ENCODE results near the gene MUSTN1. TPM values are rescaled to one million over a fixed set of nuclear protein-coding genes. Genes with fewer than 3 reads are reported as not detected.

MUSTN1 gene
- polyA plus RNA-seq, 3 donors, result 0.22 to 0.45 TPM; not detected in 1

DNA sequence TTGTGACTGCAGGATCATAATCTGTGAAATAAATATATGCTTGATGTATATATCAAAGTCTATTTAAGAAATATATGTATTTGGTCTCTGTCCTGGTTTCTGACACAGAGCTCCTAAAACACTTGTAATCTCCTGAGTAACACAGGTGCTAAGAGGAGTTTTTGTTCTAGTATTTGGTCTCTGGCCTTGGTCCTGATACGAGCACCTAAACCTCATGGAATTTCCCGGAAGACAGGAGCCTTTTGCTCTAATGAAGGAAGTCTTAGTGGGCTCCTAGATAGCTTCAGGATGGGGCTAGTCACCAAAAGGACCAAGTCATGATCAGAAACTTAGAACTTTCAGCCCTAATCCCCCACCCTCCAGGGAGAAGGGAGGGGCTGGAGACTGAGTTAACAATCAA lies 19.2 kb upstream of the MUSTN1 start:
- DNase-seq (ENCODE audit: low read depth in 3 of 3, low spot score in 2 of 3), result no peak

DNA sequence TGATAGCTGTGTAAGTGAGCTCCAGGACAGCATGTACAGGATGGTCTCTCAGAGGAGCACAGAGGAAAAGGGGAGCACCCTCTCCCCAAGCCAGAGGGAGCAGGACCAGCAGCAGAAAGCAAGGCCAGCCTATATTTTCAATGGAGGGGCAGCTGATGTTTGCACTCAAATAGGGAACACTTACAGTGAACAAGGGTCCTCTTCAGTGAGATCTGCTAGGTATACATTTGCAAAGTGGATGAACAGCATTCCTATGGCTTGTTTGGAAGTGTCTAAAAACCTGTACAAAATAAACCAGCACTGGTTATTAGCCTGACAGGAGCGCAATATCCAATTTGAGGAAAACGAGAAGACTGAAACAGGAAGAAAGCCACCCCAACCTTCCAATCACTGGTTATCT lies 17.6 kb upstream of the MUSTN1 start:
- DNase-seq (ENCODE audit: low read depth in 3 of 3, low spot score in 2 of 3), result no peak

DNA sequence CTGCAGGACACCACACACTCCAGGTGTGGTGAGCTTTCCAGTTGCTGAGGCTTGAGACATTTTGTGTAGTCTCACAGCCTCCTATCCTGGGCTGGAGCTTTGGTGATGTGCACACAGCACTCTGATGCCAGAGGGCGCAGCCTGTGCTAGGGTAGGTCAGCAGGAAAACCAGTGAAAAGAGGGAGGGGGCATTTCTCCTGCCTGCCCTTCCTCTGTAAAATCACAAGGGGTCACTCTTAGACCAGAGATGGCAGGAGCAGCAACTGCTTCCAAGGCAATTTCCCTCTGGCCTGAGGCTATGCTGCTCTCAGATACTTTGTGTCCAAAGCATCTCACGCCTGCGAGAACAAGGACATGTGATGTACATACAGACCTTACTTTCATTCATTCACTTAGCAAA lies 16.5 kb upstream of the MUSTN1 start:
- no peak for DNase-seq (ENCODE audit: low read depth in 3 of 3, low spot score in 2 of 3)

DNA sequence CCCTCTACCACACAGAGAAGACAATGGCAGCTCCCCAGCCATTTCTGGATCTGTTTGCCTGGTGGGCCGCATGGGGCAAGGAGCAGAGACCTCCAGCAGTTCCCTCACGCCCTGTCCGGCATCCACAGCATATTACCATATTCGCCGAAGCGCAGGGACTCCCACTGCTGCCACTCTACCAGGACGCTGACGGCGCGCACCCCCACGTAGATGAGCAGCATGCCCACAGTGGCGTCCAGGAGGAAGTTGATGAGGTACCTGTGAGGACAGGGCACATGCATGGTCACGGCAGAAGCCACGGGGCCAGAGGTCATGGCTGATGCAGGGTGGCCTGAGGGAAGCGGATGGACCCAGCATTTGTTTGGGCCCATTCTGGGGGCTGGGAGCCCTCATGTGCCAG lies 14.8 kb upstream of the MUSTN1 start:
- no peak for DNase-seq (ENCODE audit: low read depth in 3 of 3, low spot score in 2 of 3)

DNA sequence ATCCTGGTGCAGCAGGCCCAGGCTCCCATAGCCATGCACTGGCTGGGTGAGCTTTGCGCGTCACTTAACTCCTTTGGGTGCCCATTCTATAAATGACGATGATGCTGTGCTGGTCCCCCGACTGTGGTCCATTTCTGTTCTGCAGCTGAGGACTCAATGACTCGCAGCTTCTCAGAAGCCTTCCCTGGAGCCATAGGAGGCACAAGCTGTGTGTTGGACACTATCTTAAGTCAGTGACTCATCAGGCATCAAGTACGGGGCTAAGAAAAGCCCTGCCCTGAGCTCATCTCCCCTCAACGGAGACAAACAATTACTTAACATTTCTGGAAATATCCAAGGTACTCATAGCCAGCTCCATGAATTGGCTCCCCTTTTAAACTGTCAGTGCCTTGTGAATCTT lies 13.8 kb upstream of the MUSTN1 start:
- no peak for DNase-seq (ENCODE audit: low read depth in 3 of 3, low spot score in 2 of 3)

DNA sequence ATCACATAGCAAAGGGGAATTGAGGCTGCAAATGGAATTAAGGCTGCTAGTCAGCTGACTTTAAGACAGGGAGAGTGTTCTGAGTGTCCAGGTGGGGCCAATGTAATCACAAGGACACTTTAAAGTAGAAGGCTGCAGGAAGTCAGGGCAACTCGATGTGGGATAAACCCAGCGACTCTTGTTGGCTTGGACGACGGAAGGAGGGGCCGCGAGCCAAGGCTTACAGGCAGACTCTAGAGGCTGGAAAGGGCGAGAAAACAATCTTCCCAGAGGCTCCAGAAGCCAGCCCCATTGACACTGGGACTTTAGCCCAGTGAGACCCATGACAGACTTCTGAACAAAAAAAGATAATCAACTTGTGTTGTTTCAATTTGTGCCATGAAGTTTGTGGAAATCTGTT lies 12.9 kb upstream of the MUSTN1 start:
- DNase-seq (ENCODE audit: low read depth in 3 of 3, low spot score in 2 of 3), result no peak

DNA sequence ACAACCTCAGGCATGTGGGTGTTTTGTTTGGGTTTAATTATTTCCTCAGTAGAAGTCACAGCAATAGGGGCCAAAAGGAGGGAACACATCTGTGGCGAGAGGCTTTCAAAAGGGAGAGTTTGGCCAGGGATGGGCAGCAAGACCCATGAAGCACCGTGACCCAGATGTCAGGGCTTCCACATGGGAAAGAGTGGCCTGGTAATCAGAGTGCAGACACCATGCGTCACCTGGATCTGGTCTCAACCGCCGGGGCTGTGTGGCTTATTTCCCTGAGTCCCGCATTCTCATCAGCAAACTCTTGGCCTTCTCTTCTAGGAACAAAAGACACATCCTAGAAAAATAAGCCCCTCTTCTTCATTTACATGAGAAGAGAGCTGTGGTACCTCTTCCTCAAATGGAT lies 12.4 kb upstream of the MUSTN1 start:
- DNase-seq (ENCODE audit: low read depth in 3 of 3, low spot score in 2 of 3), result no peak

DNA sequence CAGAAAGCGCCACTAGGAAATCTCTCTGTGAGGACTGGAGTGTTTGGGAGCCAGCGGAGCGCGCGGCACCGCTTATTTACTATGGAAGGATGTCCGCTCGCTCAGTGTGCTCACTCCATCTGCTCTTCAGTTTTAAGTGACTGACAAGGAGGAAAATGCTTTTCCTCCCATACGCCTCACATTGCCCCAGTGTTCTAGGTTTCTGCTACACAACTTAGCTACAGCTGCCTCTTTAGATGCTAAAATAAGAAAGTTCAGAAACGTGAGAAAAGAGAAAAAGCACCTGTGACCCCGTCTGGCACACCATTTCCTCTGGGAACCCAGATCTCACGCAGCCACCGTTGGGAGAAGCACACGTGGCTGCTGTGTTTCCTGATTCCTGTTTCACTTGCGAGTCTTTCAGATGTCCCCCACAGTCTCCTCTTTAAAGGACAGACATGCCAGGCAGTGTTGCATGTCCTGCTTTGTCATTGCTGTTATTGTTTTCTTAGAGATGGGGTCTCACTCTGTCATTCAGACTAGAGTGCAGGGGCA lies 11.7 kb upstream of the MUSTN1 start:
- no peak for DNase-seq (ENCODE audit: low read depth in 3 of 3, low spot score in 2 of 3)

DNA sequence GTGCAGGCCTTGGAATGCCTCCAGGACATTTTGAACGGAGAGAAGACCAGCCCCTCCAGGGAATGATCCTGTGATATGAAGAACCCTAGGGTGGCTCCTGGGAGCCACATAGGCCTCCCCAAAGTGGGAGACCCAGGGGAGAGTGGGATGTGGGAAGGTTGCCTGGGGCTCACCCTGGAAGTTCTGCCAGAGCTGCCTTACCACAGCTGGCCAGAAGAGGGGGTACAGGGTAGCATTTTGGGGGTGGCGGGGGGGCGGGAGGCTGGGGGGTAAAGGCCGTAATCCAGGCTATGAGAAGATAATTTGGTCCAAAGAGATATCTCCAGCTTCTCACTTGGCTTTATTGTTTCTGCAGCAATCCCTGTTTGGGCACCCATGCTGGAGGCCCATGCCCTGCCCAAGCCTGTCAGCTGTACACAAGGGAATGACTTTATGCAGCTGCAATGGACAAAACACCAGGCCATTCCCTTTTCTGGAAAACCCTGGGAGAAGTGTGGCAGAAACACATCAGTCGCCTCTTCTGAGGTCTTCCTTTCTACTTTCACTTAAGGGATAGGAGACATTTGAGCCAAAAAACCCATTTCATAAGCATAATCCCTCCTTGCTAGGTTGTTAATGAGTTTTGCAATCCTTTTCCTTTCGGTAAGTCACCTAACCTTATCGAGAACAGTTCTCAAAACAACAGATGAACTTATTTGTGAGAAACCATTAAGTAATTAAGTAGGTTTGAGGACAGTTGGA lies 11.0 kb upstream of the MUSTN1 start:
- no peak for DNase-seq (ENCODE audit: low read depth in 3 of 3, low spot score in 2 of 3)

DNA sequence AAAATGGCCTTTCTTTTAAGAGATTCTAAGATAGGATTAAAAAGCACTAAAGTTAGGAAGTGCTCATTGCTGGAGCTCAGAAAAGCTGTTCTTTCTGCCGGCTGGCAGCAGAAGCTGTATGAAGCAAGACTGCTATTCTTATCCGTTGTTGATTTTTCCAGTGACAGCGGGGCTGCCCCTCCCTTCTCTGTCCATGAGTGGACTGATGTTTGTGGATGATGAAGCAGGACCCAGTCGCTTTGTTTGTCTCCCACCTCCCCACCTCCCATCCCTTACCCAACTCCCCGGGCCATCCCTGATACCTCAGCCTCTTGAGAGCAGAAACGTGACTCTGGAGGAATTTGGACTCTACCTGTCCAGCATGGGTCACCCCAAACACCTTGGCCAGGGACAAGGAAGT lies 10.3 kb upstream of the MUSTN1 start:
- DNase-seq (ENCODE audit: low read depth in 3 of 3, low spot score in 2 of 3), result no peak

DNA sequence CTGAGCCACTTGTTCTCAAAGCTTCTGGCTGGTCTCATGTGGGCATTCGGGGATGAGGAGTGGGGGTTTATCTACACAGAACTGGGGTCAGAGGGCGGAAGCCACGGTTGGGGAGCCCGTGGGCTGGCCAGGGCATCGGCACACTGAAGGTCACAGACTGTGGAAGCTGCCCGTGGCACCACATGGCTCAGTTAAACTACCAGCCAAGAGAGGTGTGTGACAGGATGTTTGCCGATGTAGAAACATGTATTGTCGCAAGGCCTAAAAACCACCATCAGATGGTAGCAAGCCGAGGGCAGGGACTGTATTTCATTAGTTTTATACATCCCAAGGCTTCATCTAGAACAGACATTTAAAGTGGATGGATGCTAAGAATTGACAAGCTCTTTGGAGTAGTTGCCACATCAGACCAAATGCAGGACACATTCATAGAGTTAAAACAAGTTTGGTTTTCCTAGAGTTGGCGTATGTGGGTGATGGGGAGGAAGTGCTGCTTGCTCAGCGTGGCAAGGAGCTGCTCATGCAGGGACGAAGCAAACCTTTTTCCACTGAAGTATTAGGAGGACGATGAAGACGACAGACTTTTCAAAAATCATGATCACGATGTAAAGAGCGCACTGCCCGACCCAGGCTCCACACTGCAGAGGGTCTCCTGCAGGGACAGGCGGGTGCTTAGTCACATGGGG lies 9.6 kb upstream of the MUSTN1 start:
- no peak for DNase-seq (ENCODE audit: low read depth in 3 of 3, low spot score in 2 of 3)

DNA sequence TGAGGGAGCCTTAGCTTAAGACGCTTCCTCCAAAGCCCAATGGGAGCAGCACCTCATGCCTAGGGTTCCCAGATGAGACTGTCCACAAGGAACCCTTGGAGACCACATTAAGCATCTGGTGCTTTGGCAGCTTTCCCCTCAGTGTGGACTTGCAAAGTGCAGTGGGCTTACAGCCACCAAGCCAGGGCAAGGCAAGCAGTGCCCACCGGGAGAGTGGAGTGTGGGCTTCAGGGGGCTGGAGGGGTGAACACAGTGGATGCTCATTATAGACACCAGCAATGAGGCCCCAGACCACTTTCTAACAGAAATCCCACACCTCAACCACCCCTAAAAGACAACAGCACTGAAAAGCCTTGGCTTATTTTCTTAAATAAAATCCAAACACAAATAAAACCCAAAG lies 9.1 kb upstream of the MUSTN1 start:
- no peak for DNase-seq (ENCODE audit: low read depth in 3 of 3, low spot score in 2 of 3)

DNA sequence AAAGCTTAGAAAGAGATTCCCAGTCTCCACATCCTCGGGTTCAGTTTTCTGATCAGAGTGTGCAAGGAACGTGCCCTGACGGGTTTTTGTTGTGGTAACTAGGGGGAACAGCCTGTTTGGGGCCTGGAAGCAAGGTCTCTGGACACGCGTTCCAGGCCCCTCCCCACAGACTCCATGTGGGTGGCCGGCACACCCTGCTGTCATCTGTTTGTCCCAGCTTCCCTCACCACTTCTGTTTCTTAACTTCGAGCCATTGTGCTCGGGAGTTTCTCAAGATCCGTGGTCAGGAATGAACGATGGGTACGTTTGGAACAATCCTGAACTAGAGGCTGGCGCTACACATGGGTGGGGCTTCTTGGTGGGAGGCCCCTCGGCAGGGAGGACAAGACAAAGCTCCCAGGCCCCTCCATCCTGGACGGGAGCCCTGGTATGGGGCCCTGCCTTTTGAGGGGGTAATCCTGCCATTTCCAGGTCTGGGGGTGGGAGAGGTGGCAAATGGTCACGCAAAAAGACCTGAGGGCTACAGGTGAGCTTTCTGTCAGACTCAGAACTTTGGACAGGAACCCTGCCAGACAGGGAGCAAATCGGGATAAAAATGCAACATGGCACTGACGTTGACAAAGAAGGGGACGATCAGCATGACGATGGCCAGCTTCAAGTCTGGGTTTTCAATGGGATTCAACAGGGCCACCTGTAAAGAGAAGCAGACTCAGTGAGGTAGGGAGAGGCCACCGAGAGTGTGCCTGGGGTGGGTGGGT lies 8.5 kb upstream of the MUSTN1 start:
- no peak for DNase-seq (ENCODE audit: low read depth in 3 of 3, low spot score in 2 of 3)

DNA sequence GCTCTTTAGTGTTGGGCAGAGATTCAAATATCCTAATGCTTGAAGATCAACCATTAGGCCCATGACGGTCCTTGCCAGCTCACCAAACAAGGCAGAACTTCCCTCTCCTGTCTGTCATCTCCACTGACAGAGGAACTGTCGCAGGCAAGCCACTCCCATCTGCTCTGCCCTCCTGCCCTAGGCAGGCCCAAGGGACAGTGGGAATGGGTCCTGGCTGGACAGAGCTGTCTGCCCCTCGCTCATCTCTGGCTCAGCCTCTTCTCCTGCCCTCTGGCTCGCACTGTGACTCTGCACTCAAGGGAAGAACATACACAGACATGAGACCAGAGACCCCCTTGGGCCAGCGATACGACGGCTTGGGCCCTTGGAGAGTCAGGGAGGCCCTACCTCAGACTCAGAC lies 7.6 kb upstream of the MUSTN1 start:
- no peak for DNase-seq (ENCODE audit: low read depth in 3 of 3, low spot score in 2 of 3)

DNA sequence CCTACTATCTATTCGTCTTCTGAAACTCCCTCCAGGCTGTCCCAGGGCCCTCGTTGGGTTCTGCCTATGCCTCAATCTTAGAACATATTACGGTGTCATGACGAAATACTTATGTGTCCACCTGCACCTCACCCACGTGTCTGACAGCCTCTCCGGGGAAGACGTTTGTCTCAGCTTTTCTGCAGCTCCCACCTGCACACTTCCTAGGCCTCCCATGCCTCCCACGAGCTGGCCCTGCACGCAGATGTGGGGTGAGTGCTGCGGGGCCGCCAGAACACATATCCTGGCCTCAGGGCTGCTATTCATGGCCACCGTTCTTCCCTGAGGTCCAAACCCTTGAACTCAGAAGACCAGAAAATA lies 7.1 kb upstream of the MUSTN1 start:
- DNase-seq (ENCODE audit: low read depth in 3 of 3, low spot score in 2 of 3), result no peak

DNA sequence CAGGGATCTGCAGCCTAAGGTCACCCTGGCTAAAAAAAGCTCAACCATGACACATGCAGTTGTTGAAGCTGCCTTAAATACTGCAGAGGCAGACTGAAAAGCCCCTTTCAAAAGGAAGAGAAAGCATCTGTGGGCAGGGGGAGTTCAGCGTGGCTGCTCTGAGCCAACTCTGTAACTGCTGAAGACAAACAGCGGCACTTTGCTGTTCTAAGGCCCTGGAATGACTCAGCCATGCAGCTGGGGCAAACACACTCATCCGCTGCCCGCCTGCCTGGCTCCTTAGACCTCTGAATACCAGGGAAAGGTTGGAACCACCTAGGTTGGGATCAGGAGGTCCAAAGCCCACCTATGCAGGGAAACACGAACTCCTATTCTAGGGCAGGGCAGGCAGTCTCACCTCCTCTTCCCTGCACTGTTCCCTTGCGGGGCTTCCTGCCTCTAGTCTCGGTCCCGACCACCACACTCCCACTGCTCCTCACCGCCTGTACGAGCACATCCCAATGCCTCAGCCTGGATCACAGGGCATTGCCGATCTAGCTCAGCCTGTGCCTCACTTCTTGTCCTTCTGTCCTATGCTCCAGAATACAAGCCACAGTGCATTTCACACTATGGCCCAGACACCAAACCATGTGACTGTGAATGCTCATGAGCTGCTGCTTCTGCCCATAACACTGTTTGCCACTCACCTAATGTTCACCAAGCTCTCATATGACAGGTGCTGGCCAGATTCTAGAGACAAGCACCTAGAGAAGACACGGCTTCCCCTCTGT lies 6.6 kb upstream of the MUSTN1 start:
- DNase-seq (ENCODE audit: low read depth in 3 of 3, low spot score in 2 of 3), result no peak

DNA sequence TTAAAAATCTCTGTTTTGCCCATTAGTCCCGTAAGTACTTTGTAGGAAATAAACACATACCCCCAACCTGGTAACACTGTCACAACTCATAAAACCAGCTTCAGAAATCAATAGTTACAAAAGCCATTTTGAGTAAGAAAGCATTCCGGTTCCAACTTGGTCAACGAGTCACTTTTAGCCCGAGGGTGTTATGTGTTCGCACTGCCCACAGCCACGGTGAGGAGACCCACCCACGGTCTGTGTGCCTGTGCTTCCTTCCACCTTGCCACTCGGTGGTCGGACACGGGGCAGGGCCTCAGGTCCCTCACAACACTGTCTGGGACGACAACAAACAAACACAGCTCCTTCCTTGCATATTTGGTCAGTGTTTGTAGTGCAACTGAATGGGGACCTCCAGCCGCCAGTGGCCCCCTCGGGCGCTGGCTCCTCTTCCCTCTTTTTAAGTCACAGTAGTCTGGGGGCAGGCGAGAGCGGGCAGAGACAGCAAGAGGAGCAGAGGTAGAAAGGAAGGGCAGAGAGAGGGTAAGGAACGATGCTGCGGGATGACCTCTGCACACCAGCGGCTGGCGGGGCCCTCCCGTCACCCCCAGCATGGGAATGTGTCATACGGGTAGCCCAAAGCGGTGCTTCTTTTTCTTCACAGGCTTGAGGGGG lies 5.2 kb upstream of the MUSTN1 start:
- no peak for DNase-seq (ENCODE audit: low read depth in 3 of 3, low spot score in 2 of 3)

DNA sequence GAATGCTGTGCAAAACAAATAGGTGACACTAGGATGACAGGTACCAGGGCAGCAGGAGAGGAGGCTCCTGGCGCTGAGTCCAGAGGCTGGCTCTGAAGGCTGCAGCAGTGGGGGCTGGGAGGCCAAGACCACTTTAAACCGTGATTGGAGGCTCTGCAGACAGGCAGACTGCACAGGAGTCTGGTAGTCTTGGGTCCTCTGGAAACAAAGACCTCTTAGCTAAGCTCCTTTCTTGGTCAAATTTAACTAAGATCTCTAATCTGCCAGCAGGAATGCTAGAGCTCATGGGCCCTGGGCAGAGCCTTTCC lies 4.4 kb upstream of the MUSTN1 start:
- no peak for DNase-seq (ENCODE audit: low read depth in 3 of 3, low spot score in 2 of 3)

DNA sequence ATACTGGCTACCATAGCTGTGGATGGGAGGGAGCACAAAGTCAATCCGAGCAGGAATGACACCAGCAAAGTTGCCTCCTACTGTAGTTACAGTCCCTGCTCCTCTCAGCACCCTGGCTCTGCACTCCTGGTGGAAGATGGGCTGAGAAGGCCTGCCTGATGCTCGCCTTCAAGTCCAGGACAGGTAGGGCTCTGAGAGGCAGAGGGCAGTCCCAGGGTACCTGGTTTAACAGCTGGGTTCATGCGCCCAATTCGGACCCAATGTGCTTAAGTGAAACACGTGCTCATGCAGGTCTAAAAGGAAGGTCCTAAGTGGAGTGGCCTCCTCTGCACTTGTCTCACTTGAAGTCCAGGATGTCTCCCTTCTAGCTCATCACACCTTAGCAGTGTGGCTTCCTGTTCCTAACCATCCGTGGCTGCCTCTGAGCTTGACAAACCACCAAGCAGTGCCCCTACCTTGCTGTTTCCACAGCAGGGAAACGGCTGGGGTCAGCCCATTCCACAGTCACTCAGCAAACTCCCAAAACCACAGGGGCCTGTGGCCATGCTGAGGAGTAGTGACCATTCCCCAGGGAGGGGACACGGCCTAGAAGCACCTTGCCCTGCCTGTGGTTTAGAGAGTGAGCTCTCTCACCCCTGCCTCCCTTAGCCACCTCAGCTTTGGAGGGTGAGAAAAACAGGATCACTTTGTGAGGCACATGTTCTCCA lies 3.9 kb upstream of the MUSTN1 start:
- no peak for DNase-seq (ENCODE audit: low read depth in 3 of 3, low spot score in 2 of 3)

DNA sequence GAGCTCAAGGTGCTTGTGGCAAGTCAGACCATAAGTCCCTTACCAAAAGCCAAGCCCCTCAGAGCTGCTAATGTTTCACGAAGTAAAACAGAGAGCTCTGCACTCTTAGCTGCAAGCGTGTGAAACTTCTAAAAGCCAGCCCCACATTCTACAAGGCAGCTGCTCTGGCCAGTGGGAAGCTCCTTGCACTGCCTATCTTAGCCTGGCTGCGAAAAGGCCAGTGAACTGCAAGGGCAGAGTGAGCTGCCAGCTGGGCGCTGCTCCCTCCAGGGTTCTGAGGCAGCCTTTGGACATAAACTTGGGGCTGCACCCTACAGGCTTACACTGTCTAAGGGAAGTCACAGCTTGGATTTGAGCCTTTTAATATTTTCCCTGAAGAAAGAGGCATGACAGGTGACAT lies 2.2 kb upstream of the MUSTN1 start:
- DNase-seq (ENCODE audit: low read depth in 3 of 3, low spot score in 2 of 3), result no peak
